B cell (primary cell): Measurements from ENCODE around the gene VIPAS39. TPM values are rescaled to one million over a fixed set of nuclear protein-coding genes. Genes with fewer than 3 reads are reported as not detected.

Experiments
- ATAC-seq: fragments of 200-7000 bp; cut with Tn5 transposase; one replicate; pipeline ENCODE4 v1.10.0; 2021; ENCODE audit warnings: low read depth, mild to moderate bottlenecking, moderate number of reproducible peaks, moderate library complexity
- CTCF ChIA-PET: fragments of 350-600 bp; sonication (Branson Sonifier 250); formaldehyde crosslinking; loops from one replicate; lab custom pipeline; 2021; ENCODE audit warnings: antibody characterized with exemption, inconsistent platforms; lab: Charles Lee
- POLR2A ChIA-PET: fragments of 350-600 bp; sonication (Branson Sonifier 250); formaldehyde crosslinking; loops from one replicate; lab custom pipeline; 2021; ENCODE audit warnings: antibody characterized with exemption; lab: Charles Lee
- DNase-seq: peaks from one replicate; pipeline ENCODE4 v3.0.0; 2013
- H2AFZ ChIP-seq: 2 replicates; pipeline ENCODE4 v1.6.1; 2012; ENCODE audit warnings: mild to moderate bottlenecking, low read depth, low read length; ENCODE audit not compliant: insufficient read depth, poor library complexity, severe bottlenecking
- H3K27ac ChIP-seq, 2 donors: 1 replicate in 1 of 2; 2 replicates in 1 of 2; pipeline ENCODE4 v1.5.1; 2012 to 2013; ENCODE audit warnings: low read length in 2 of 2, mild to moderate bottlenecking in 2 of 2, moderate library complexity in 1 of 2
- H3K27me3 ChIP-seq, 4 experiments: fragments of 200-600 bp in 1 of 4; sonication (generic) in 1 of 4; replicated peaks in 1 of 4; 1 replicate in 2 of 4; 2 replicates in 2 of 4; pipeline versions ENCODE4 v1.6.1 to v1.7.0; 2013 to 2016; ENCODE audit warnings: low read length in 3 of 4, mild to moderate bottlenecking in 2 of 4, mixed read lengths in 1 of 4, moderate library complexity in 1 of 4; ENCODE audit not compliant: insufficient read depth in 4 of 4, control insufficient read depth in 3 of 4; ENCODE audit errors: control extremely low read depth in 1 of 4
- H3K36me3 ChIP-seq, 2 experiments: replicated peaks in 1 of 2; 1 replicate in 1 of 2; 2 replicates in 1 of 2; pipeline versions ENCODE4 v1.6.1 to v1.7.1; 2013; ENCODE audit warnings: low read length in 1 of 2; ENCODE audit not compliant: insufficient read depth in 2 of 2, control insufficient read depth in 1 of 2; ENCODE audit errors: control extremely low read depth in 1 of 2, extremely low read depth in 1 of 2
- H3K4me1 ChIP-seq, 2 donors: fragments of 200-600 bp in 1 of 2; sonication (generic) in 1 of 2; 1 replicate in 1 of 2; 2 replicates in 1 of 2; pipeline versions ENCODE4 v1.5.1 to v1.6.1; 2013 to 2017; ENCODE audit warnings: low read length in 2 of 2; ENCODE audit not compliant: control insufficient read depth in 2 of 2, insufficient read depth in 2 of 2
- H3K4me2 ChIP-seq: replicated peaks from 2 replicates; pipeline ENCODE3; 2012; ENCODE audit warnings: mild to moderate bottlenecking, low read depth, low read length; ENCODE audit not compliant: poor library complexity, severe bottlenecking
- H3K4me3 ChIP-seq, 5 experiments: fragments of 200-600 bp in 1 of 5; sonication (generic) in 1 of 5; 1 replicate in 3 of 5; 2 replicates in 2 of 5; pipeline versions ENCODE4 v1.5.1 to v1.7.0; 2011 to 2016; ENCODE audit warnings: low read length in 4 of 5, mild to moderate bottlenecking in 4 of 5, low read depth in 2 of 5, control low read depth in 1 of 5, moderate library complexity in 1 of 5; ENCODE audit not compliant: insufficient read depth in 1 of 5; ENCODE audit errors: control extremely low read depth in 1 of 5, extremely low read depth in 1 of 5
- H3K79me2 ChIP-seq: fragments of 200-600 bp; sonication (generic); one replicate; pipeline ENCODE4 v1.6.0; 2016; ENCODE audit warnings: low read length; ENCODE audit not compliant: control insufficient read depth, insufficient read depth
- H3K9ac ChIP-seq: fragments of 200-600 bp; sonication (generic); 2 replicates; pipeline ENCODE4 v1.6.1; 2017; ENCODE audit warnings: mild to moderate bottlenecking, low read length, moderate library complexity
- H3K9me3 ChIP-seq, 3 donors: one replicate each; pipeline versions ENCODE4 v1.6.1 to v1.7.1; 2013; ENCODE audit warnings: low read length in 2 of 3; ENCODE audit not compliant: control insufficient read depth in 2 of 3, insufficient read depth in 1 of 3; ENCODE audit errors: control extremely low read depth in 1 of 3
- H4K20me1 ChIP-seq: 2 replicates; pipeline ENCODE4 v1.6.0; 2012; ENCODE audit warnings: mild to moderate bottlenecking, low read length; ENCODE audit not compliant: insufficient read depth, control insufficient read depth, poor library complexity, severe bottlenecking
- H3K27ac Mint-ChIP-seq: one replicate; pipeline ENCODE4 v1.8.0; 2021; ENCODE audit warnings: mixed read lengths
- H3K27me3 Mint-ChIP-seq: one replicate; pipeline ENCODE4 v1.8.0; 2021; ENCODE audit warnings: mixed read lengths
- H3K4me1 Mint-ChIP-seq: one replicate; pipeline ENCODE4 v1.8.0; 2021; ENCODE audit warnings: mixed read lengths
- H3K4me3 Mint-ChIP-seq: one replicate; pipeline ENCODE4 v1.8.0; 2021; ENCODE audit warnings: mixed read lengths
- H3K9me3 Mint-ChIP-seq: one replicate; pipeline ENCODE4 v1.8.0; 2022; ENCODE audit warnings: mixed read lengths; ENCODE audit not compliant: insufficient read depth
- EZH2 ChIP-seq: IDR thresholded peaks from 2 replicates; pipeline ENCODE4 v1.6.1; 2012; ENCODE audit warnings: borderline replicate concordance, low read depth, mild to moderate bottlenecking, moderate library complexity, low read length; ENCODE audit not compliant: insufficient read depth, poor library complexity, severe bottlenecking
- WGBS: methylation state at CpG from one replicate; pipeline ENCODE4 v1.1.5; 2013; ENCODE audit warnings: missing lambda C conversion rate; ENCODE audit not compliant: insufficient coverage; 5-methylcytosine and 5-hydroxymethylcytosine counted together
- intact Hi-C: fragments of 100-400 bp; cut with micrococcal nuclease; formaldehyde crosslinking; loops from one replicate; pipeline ENCODE4 v1.10.0; 2022
- polyA plus RNA-seq: library from polyadenylated mRNA; depleted of rRNA; stranded (reverse); fragments of >200 nt; gene quantifications from 2 replicates; pipeline ENCODE4 v1.2.3, GENCODE V29; 2012
- total RNA-seq, 2 donors: library from RNA; stranded (reverse); fragments of 120-200 nt in 1 of 2; gene quantifications; 1 replicate in 1 of 2; 2 replicates in 1 of 2; pipeline versions ENCODE4 v1.2.3 to v1.2.4, GENCODE V29; 2013 to 2022
- TF ChIP-seq, protein P1 (sequence below): fragments of 200-600 bp; IDR thresholded peaks from one replicate; pipeline ENCODE4 v1.8.0; 2022; ENCODE audit warnings: antibody characterized with exemption, mild to moderate bottlenecking

The VIPAS39 gene
- total and polyA plus RNA-seq, 2 donors (not counting 1 experiment from before 2014, with no cell fraction given), result 17.4 to 25.9 TPM

GRCh38 chr14:77485901-77486678, 28.7 kb upstream of the VIPAS39 start:
- no peak for DNase-seq
- Histone ChIP-seq H3K36me3 (no peaks in the 10 kb centered on the region), H2AFZ (no peak overlapping the region), H4K20me1 (no peaks in the 10 kb centered on the region), H3K4me1 (no peaks in the 10 kb centered on the region), H3K27ac (no peak overlapping the region), H3K9ac (no peak overlapping the region), H3K79me2 (no peaks in the 10 kb centered on the region), H3K27me3 (no peaks in the 10 kb centered on the region), H3K9me3 (no peaks in the 10 kb centered on the region), H3K4me2 (no peak overlapping the region), H3K4me3 (no peak overlapping the region)
- no peaks in the 10 kb centered on the region for H3K9me3 Mint-ChIP-seq
- ChIA-PET POLR2A (no interaction called here), CTCF (interaction anchor here (0.6 kb wide), 1 partner anchor 61 kb away, joined by 4 read pairs; no protein-coding TSS in a partner anchor)
- no peak overlapping the region for H3K27ac Mint-ChIP-seq
- TF ChIP-seq, protein P1, sequence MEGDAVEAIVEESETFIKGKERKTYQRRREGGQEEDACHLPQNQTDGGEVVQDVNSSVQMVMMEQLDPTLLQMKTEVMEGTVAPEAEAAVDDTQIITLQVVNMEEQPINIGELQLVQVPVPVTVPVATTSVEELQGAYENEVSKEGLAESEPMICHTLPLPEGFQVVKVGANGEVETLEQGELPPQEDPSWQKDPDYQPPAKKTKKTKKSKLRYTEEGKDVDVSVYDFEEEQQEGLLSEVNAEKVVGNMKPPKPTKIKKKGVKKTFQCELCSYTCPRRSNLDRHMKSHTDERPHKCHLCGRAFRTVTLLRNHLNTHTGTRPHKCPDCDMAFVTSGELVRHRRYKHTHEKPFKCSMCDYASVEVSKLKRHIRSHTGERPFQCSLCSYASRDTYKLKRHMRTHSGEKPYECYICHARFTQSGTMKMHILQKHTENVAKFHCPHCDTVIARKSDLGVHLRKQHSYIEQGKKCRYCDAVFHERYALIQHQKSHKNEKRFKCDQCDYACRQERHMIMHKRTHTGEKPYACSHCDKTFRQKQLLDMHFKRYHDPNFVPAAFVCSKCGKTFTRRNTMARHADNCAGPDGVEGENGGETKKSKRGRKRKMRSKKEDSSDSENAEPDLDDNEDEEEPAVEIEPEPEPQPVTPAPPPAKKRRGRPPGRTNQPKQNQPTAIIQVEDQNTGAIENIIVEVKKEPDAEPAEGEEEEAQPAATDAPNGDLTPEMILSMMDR, result no peak
- no peak for TF ChIP-seq EZH2
- intact Hi-C loops, result no loop called here
- H3K4me1 Mint-ChIP-seq, result no peaks in the 10 kb centered on the region
- 97% methylated on average over 3 of the region's 7 CpGs for WGBS
- no peak overlapping the region for H3K4me3 Mint-ChIP-seq
- no peaks in the 10 kb centered on the region for H3K27me3 Mint-ChIP-seq
- ATAC-seq, result no peak

DNA sequence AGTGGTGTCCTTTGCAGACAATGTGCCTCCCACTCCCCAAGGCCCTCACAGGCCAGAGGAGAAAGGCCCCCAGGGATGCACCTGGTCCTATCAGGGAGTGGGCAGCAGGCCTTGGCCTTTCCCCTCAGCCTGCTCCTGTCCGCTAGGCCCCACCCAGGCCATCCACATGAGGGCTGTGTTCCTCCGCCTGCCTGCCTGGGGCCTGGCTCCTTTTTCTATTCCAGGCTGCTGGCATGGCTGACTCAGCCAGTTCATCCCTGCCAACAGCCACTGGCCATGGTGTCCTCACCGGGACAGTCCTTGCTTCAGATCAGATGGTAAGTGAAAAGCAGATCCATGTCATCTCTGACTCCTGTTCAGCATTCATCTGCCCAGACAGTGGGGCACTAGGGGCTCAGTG, 27.9 kb upstream of the VIPAS39 start:
- Histone ChIP-seq H2AFZ (no peak overlapping the region), H4K20me1 (no peaks in the 10 kb centered on the region), H3K4me1 (no peaks in the 10 kb centered on the region), H3K4me3 (no peak overlapping the region), H3K27ac (no peak overlapping the region), H3K9ac (no peak overlapping the region), H3K79me2 (no peaks in the 10 kb centered on the region), H3K27me3 (no peaks in the 10 kb centered on the region), H3K4me2 (no peak overlapping the region), H3K9me3 (no peaks in the 10 kb centered on the region), H3K36me3 (no peaks in the 10 kb centered on the region)
- Mint-ChIP-seq H3K4me1 (no peaks in the 10 kb centered on the region), H3K9me3 (no peaks in the 10 kb centered on the region), H3K27ac (no peak overlapping the region), H3K4me3 (no peak overlapping the region), H3K27me3 (no peaks in the 10 kb centered on the region)
- intact Hi-C loops, result no loop called here
- TF ChIP-seq, protein P1, result no peak
- no peak for TF ChIP-seq EZH2
- POLR2A ChIA-PET, result interaction anchor here (0.6 kb wide), 1 partner anchor 104 kb away, joined by 10 read pairs; no protein-coding TSS in a partner anchor
- 97% methylated on average over 3 of the region's 3 CpGs for WGBS
- DNase-seq, result no peak
- CTCF ChIA-PET, result no interaction called here
- ATAC-seq, result no peak
